ENCODE results near the gene KLHDC8B. TPM values are rescaled to one million over a fixed set of nuclear protein-coding genes. Genes with fewer than 3 reads are reported as not detected.
"Not testable (repeated sequence)": the region's sequence is repeated elsewhere in the genome, so short reads cannot be mapped to it uniquely, and the experiment has no call there.

Gene KLHDC8B
- polyA plus RNA-seq, 3 donors = 38.9 to 45.9 (median 40.0) TPM

GRCh38 chr3:49173116-49173791 lies 1.9 kb downstream of the KLHDC8B start:
- peak; percentile 57 to 81 (median 70) for DNase-seq (ENCODE audit: extremely low read depth in 1 of 11, low read depth in 9 of 11, low spot score in 4 of 11)

- peak in 2 of 11 donors; percentile 22 to 32 for DNase-seq (ENCODE audit: extremely low read depth in 1 of 11, low read depth in 9 of 11, low spot score in 4 of 11)
Observed at GRCh38 chr3:49173792-49174170, 2.4 kb downstream of the KLHDC8B start.

- DNase-seq (ENCODE audit: extremely low read depth in 1 of 11, low read depth in 9 of 11, low spot score in 4 of 11) = no peak
Observed at GRCh38 chr3:49174397-49174985, 3.1 kb downstream of the KLHDC8B start.

GRCh38 chr3:49175530-49175929 lies 4.1 kb downstream of the KLHDC8B start:
- no peak for DNase-seq (ENCODE audit: extremely low read depth in 1 of 11, low read depth in 9 of 11, low spot score in 4 of 11)

DNA sequence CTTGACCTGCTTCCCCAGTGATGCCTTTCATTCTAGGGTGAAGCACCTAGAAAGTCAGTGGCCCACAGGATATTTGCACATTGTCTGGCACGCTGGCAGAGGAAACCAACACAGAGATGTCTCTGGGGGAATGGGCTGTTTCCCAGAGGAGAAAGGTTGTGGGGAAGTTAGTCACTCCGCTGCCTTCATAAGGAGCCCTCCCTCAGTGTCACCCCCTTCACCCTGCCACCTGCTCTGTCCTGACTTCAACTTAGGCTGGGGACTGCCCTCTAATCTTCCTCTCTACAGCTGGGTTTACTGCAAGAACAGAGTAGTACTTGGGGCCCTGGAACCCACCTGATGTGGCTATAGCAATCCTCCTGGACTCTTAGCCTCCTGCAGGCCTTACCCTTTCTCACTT lies 5.7 kb downstream of the KLHDC8B start:
- DNase-seq (ENCODE audit: extremely low read depth in 1 of 11, low read depth in 9 of 11, low spot score in 4 of 11) = no peak

- no peak for DNase-seq (ENCODE audit: extremely low read depth in 1 of 11, low read depth in 9 of 11, low spot score in 4 of 11)
Observed at GRCh38 chr3:49180116-49180515, 8.7 kb downstream of the KLHDC8B start.

DNA sequence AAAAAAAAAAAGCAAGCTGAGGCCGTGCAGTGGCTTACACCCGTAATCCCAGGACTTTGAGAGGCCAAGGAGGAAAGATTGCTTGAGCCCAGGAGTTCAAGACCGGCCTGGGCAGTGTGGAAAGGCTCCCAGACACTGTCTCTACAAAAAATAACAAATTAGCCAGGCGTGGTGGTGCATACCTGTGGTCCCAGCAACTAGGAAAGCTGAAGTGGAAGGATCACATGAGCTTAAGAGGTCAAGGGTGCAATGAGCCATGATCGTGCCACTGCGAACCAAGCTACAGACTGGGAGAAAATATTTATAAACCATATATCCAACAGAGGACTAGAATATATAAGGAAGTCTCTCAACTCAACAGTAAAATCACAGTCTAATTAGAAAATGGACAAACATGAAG lies 10.0 kb downstream of the KLHDC8B start:
- no peak for DNase-seq (ENCODE audit: extremely low read depth in 1 of 11, low read depth in 9 of 11, low spot score in 4 of 11)

GRCh38 chr3:49182682-49183081 lies 11.3 kb downstream of the KLHDC8B start:
- DNase-seq (ENCODE audit: extremely low read depth in 1 of 11, low read depth in 9 of 11, low spot score in 4 of 11) = no peak

DNA sequence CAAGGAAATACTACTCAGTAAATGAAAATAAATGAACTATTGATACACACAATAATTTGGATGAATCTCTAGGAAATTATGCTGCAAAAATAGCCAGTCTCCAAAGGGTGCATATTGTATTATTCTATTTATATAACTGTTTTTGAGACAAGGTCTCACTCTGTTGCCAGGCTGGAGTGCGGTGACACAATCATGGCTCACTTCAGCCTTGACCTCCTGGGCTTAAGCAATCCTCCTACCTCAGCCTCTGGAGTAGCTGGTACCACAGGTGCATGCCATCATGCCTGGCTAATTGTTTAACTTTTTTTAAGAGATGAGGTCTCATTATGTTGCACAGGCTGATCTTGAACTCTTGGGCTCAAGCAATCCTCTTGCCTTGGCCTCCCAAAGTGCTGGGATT lies 12.5 kb downstream of the KLHDC8B start:
- DNase-seq (ENCODE audit: extremely low read depth in 1 of 11, low read depth in 9 of 11, low spot score in 4 of 11) = no peak

GRCh38 chr3:49191741-49192140 lies 20.3 kb downstream of the KLHDC8B start:
- DNase-seq (ENCODE audit: extremely low read depth in 1 of 11, low read depth in 9 of 11, low spot score in 4 of 11) = no peak

DNA sequence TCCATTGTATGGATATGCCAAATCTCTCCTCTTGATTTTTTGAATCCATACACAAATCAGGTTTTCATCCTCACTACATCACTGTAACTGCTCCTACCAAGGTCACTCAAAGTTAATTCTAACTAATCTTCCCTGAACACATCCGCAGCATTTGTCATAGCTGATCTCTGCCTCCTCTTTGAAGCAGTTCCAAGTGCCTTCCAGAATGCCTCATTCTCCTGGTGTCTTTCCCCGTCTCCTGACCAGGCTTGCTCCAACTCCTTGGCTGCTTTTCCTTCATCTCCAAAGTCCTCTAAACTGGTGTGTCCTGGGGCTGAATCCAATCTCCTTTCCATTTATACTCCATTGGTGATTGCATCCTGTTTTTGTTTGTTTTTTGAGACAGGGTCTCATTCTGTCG lies 26.8 kb downstream of the KLHDC8B start:
- DNase-seq (ENCODE audit: extremely low read depth in 1 of 11, low read depth in 9 of 11, low spot score in 4 of 11) = no peak

DNA sequence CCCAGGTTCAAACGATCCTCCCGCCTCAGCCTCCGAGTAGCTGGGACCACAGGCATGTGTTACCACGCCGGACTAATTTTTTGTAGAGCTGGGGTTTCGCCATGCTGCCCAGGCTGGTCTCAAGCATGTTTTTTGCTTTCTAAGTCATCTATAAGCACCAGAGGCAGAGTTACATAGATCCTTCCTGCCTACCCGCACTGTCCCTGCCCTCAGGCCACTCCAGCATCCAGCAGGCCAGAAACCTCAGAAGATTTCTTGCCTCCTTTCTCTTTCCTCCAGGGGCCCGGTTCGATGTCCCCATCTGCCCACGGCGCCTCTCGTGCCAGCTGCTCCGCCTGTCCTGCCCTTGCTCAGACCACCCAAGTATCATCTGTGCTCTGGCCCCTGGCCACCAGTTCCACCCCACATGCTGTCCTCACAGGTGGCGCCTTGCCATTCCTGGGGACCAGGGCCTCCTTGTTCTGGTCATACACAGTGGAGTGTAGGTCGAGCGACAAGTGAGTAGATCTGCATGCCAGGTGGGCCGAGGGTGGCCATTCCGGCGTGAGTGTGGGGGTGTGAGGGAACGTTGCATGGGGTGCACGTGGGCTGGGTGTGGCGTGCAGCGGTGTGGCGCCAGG lies 27.3 kb downstream of the KLHDC8B start:
- no peak for DNase-seq (ENCODE audit: extremely low read depth in 1 of 11, low read depth in 9 of 11, low spot score in 4 of 11)

DNA sequence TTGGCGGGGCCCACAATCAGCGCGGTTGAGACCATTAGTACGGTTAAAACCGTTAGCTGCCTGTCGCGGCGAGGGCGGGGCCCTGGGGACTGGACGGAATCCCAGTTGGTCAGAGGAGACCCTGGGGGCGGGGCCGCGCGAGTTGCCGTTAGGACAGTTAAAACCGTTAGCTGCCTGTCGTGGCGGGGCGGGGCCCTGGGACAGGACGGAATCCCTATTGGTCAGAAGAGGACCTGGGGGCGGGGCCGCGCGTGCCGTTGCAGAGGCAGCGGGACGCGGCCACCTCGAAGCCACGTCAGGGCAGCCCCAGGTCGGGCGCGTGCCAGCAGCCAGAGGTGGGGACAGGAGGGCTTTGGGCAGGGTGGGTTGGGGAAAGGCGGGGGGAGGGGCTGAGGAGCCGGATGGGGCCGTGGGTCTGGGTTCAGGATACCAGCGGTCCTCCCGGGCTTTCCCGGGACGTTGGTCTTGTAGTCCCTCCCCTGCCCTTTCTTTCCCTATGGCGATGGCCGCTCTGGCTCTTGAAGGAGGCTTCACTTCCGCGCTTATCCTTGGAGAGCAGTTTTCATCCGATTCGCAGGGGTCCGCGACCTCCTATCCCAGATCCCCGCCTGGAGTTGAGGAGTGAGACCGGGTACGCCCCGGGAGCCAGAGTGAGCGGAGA lies 28.0 kb downstream of the KLHDC8B start:
- DNase-seq (ENCODE audit: extremely low read depth in 1 of 11, low read depth in 9 of 11, low spot score in 4 of 11) = peak; percentile 15 to 83 (median 75)

GRCh38 chr3:49199900-49200281 lies 28.5 kb downstream of the KLHDC8B start:
- no peak for DNase-seq (ENCODE audit: extremely low read depth in 1 of 11, low read depth in 9 of 11, low spot score in 4 of 11)

- no peak for DNase-seq (ENCODE audit: extremely low read depth in 1 of 11, low read depth in 9 of 11, low spot score in 4 of 11)
Observed at GRCh38 chr3:49213541-49213943, 42.1 kb downstream of the KLHDC8B start.

GRCh38 chr3:49213998-49214397 lies 42.6 kb downstream of the KLHDC8B start:
- DNase-seq (ENCODE audit: extremely low read depth in 1 of 11, low read depth in 9 of 11, low spot score in 4 of 11) = no peak

- not testable (repeated sequence) for DNase-seq (ENCODE audit: extremely low read depth in 1 of 11, low read depth in 9 of 11, low spot score in 4 of 11)
Observed at GRCh38 chr3:49216687-49217086, 45.3 kb downstream of the KLHDC8B start.

DNA sequence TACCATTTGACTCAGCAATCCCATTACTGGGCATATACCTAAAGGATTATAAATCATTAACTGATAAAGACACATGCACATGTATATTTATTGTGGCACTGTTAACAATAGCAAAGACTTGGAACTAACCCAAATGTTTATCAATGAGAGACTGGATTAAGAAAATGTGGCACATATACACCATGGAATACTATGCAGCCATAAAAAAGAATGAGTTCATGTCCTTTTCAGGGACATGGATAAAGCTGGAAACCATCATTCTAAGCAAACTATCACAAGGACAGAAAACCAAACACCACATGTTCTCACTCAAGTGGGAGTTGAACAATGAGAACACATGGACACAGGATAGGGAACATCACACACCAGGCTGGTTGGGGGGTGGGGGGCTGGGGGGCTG lies 45.7 kb downstream of the KLHDC8B start:
- DNase-seq (ENCODE audit: extremely low read depth in 1 of 11, low read depth in 9 of 11, low spot score in 4 of 11) = not testable (repeated sequence)

DNA sequence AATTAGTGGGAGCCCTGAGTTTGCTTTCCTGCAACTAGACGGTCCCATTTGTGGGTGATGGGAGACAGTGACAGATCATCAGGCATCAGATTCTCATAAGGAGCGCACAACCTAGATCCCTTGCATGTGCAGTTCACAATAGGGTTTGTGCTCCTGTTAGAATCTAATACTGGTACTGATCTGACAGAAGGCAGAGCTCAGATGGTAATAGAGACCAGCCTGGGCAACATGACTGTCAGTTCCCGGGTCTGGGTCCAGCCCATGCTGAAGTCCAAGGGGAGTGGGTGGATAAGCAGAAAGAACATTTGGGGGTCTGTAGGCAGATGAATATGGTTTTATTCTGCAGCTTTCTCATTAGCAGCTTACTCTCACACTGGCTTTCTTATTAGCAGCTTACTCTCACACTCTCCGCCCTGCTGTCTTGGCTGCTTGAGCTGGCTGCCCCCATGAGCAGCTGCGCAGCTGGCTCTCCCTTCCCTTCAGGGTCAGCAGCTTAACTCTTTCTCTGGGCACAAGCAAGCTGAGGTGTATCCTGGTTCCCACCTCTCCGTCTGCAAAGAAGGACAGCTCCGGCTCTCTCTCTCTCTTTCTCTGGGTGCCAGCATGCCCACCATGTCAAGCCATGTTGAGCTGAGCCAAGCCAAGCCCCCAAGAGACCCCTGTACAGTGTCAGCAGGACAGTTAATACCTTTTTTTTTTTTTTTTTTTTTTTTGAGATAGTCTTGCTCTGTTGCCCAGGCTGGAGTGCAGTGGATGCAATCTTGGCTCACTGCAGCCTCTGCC lies 46.5 kb downstream of the KLHDC8B start:
- no peak for DNase-seq (ENCODE audit: extremely low read depth in 1 of 11, low read depth in 9 of 11, low spot score in 4 of 11)
